A673 (cell line): ENCODE data around the gene NAPSA. TPM values are rescaled to one million over a fixed set of nuclear protein-coding genes. Genes with fewer than 3 reads are reported as not detected.

Source experiments
- BruUV-seq: library from RNA; stranded (reverse); fragments of 400-500 nt; replicated peaks from 2 replicates; lab custom pipeline; 2021; lab: Mats Ljungman, UMichigan
- CTCF ChIA-PET: fragments of 300-600 bp; sonication (Branson Sonifier 250); formaldehyde crosslinking; loops from one replicate; lab custom pipeline; 2022; ENCODE audit warnings: antibody characterized with exemption; lab: Charles Lee
- POLR2A ChIA-PET: fragments of 300-600 bp; sonication (Branson Sonifier 250); formaldehyde crosslinking; loops from one replicate; lab custom pipeline; 2022; ENCODE audit warnings: antibody characterized with exemption; ENCODE audit not compliant: low non-redundant PET; lab: Charles Lee
- DNase-seq: peaks from one replicate; pipeline ENCODE4 v3.0.0-alpha.2; 2015; ENCODE audit warnings: low spot score
- H3K27ac ChIP-seq: fragments of 200-600 bp; sonication (generic); 2 replicates; pipeline ENCODE4 v1.5.1; 2016; ENCODE audit warnings: mixed run types, low read depth, mild to moderate bottlenecking, mixed read lengths, antibody characterized with exemption, low read length; ENCODE audit not compliant: poor library complexity, severe bottlenecking
- H3K27me3 ChIP-seq: fragments of 200-600 bp; sonication (generic); replicated peaks from 2 replicates; pipeline ENCODE4 v1.6.1; 2017; ENCODE audit warnings: mixed run types, low read depth, mild to moderate bottlenecking, mixed read lengths, antibody characterized with exemption, low read length; ENCODE audit not compliant: insufficient read depth, poor library complexity
- H3K36me3 ChIP-seq: fragments of 200-600 bp; sonication (generic); 2 replicates; pipeline ENCODE4 v1.6.1; 2016; ENCODE audit warnings: mixed run types, mild to moderate bottlenecking, mixed read lengths, antibody characterized with exemption, low read length; ENCODE audit not compliant: insufficient read depth, poor library complexity, severe bottlenecking
- H3K4me1 ChIP-seq: fragments of 200-600 bp; sonication (generic); 2 replicates; pipeline ENCODE4 v1.6.1; 2017; ENCODE audit warnings: mixed run types, mild to moderate bottlenecking, mixed read lengths, antibody characterized with exemption, low read length; ENCODE audit not compliant: insufficient read depth, poor library complexity, severe bottlenecking
- H3K4me3 ChIP-seq: fragments of 200-600 bp; sonication (generic); 2 replicates; pipeline ENCODE4 v1.5.1; 2016; ENCODE audit warnings: low read depth, mixed run types, mild to moderate bottlenecking, mixed read lengths, low read length; ENCODE audit not compliant: poor library complexity, severe bottlenecking
- H3K9me3 ChIP-seq: fragments of 200-600 bp; sonication (generic); 2 replicates; pipeline ENCODE4 v1.6.1; 2016; ENCODE audit warnings: mixed run types, low read depth, mild to moderate bottlenecking, mixed read lengths, antibody characterized with exemption, low read length; ENCODE audit not compliant: poor library complexity, severe bottlenecking
- CTCF ChIP-seq: fragments of 300-800, 200-600 bp; sonication (generic); conservative IDR thresholded peaks from 2 replicates; pipeline ENCODE4 v1.5.1; 2017; ENCODE audit warnings: low read depth, mild to moderate bottlenecking, antibody characterized with exemption, low read length, moderate library complexity, mixed read lengths
- EZH2 ChIP-seq: fragments of 200-600 bp; sonication (generic); IDR thresholded peaks from 2 replicates; pipeline ENCODE4 v1.6.1; 2017; ENCODE audit warnings: borderline replicate concordance, low read depth, mild to moderate bottlenecking, mixed read lengths, antibody characterized with exemption, low read length; ENCODE audit not compliant: poor library complexity, severe bottlenecking
- intact Hi-C: fragments of 100-400 bp; cut with micrococcal nuclease; formaldehyde crosslinking; loops from one replicate; pipeline ENCODE4 v1.10.0; 2022; ENCODE audit not compliant: unreplicated experiment
- total RNA-seq: library from RNA; stranded (reverse); gene quantifications from 2 replicates; pipeline ENCODE4 v1.2.3, GENCODE V29; 2021

NAPSA gene
- total RNA-seq, 1 experiment from 2014 or later, result 0.47 TPM

GRCh38 chr19:50332244-50333038, 33.0 kb downstream of the NAPSA start:
- intact Hi-C loops, result no loop called here
- peak overlapping the region; percentile 42 for H3K4me3 ChIP-seq

GRCh38 chr19:50331994-50332243, 33.5 kb downstream of the NAPSA start:
- Histone ChIP-seq H3K4me1 (peaks cover 9% of the 10 kb centered on the region), H3K27me3 (peaks cover 15% of the 10 kb centered on the region), H3K9me3 (no peaks in the 10 kb centered on the region), H3K27ac (no peak overlapping the region), H3K36me3 (no peaks in the 10 kb centered on the region), H3K4me3 (no peak overlapping the region)
- CTCF ChIA-PET, result no interaction called here
- intact Hi-C loops, result no loop called here
- BruUV-seq, result no TSS peak
- POLR2A ChIA-PET, result no interaction called here
- no peak for DNase-seq
- TF ChIP-seq EZH2 (no peak), CTCF (no peak)

More at GRCh38 chr19:50332244-50333038, 33.0 kb downstream of the NAPSA start:
- Histone ChIP-seq H3K4me1 (peaks cover 9% of the 10 kb centered on the region), H3K27me3 (peaks cover 9% of the 10 kb centered on the region), H3K9me3 (no peaks in the 10 kb centered on the region), H3K27ac (no peak overlapping the region), H3K36me3 (no peaks in the 10 kb centered on the region)
- BruUV-seq, result no TSS peak
- no peak for TF ChIP-seq EZH2
- TF ChIP-seq CTCF, result no peak
- DNase-seq, result no peak
- CTCF ChIA-PET, result no interaction called here
- POLR2A ChIA-PET, result no interaction called here

- BruUV-seq, result no TSS peak
- TF ChIP-seq CTCF (no peak), EZH2 (no peak)
- Histone ChIP-seq H3K27ac (no peak overlapping the region), H3K4me3 (peak overlapping the region; percentile 41), H3K9me3 (no peaks in the 10 kb centered on the region), H3K4me1 (peaks cover 9% of the 10 kb centered on the region), H3K36me3 (no peaks in the 10 kb centered on the region), H3K27me3 (peaks cover 20% of the 10 kb centered on the region)
- no peak for DNase-seq
- ChIA-PET POLR2A (no interaction called here), CTCF (interaction anchor here (0.7 kb wide), 1 partner anchor 195 kb away, joined by 8 read pairs; no protein-coding TSS in a partner anchor)
- intact Hi-C loops, result no loop called here
These were observed 34.0 kb downstream of the NAPSA start for GRCh38 chr19:50331221-50331993.
